Loucy (cell line): ENCODE data around the gene MCM5.

Source experiments
- EZH2phosphoT487 ChIP-seq: fragments of 200-600 bp; IDR thresholded peaks from 2 replicates; pipeline ENCODE4 v1.6.1; 2018; ENCODE audit warnings: antibody characterized with exemption, mild to moderate bottlenecking, moderate library complexity, borderline replicate concordance
- TF ChIP-seq, protein P1 (sequence below): fragments of 200-600 bp; sonication (generic); conservative IDR thresholded peaks from 2 replicates; pipeline ENCODE4 v1.5.1; 2014; ENCODE audit warnings: mild to moderate bottlenecking, antibody characterized with exemption, low read length

DNA sequence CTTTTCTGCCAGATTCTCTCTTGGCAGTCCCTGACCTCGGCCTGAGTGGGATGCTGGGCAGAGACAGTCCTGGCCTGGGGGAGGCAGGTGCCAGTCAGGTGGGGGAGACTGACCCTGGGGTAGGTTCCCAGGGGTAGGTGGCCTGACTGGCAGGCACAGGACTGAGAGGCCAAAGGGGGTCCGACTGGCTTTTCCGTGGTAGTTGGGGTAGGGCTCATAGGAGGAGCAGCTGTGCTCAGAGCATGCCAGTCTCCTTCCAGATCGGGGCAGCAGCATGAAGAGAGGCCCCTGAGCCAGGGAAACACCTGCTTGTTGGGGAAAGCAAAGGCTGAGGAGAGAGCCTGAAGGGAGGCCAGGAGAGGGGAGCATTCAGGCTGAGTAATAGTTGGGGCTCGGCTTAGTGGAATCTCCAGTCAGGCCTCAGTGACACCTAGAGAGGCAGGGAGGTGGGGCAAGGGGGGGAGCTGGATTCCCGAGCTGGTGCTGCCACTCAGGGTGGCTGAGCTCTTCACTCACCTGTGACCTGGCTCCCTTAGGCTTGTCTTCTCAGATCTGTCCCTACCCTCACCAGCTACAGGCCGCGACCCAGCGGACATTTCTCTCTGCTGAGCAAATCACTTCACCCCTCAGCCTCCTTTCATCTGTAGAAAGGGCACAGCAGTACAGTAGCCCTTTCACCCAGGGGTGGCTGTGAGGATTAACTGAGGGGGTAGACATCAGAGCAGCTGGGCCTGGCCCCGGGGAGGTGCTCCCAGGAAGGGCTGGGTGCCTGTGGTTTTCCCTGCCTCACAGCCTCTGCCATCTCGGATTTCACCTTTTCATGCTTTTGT is 26.2 kb downstream of the MCM5 start:
- TF ChIP-seq, protein P1, sequence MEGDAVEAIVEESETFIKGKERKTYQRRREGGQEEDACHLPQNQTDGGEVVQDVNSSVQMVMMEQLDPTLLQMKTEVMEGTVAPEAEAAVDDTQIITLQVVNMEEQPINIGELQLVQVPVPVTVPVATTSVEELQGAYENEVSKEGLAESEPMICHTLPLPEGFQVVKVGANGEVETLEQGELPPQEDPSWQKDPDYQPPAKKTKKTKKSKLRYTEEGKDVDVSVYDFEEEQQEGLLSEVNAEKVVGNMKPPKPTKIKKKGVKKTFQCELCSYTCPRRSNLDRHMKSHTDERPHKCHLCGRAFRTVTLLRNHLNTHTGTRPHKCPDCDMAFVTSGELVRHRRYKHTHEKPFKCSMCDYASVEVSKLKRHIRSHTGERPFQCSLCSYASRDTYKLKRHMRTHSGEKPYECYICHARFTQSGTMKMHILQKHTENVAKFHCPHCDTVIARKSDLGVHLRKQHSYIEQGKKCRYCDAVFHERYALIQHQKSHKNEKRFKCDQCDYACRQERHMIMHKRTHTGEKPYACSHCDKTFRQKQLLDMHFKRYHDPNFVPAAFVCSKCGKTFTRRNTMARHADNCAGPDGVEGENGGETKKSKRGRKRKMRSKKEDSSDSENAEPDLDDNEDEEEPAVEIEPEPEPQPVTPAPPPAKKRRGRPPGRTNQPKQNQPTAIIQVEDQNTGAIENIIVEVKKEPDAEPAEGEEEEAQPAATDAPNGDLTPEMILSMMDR: no peak
- no peak for TF ChIP-seq EZH2phosphoT487
